Stimulated activated CD4-positive, alpha-beta T cell treated with anti-CD3 and anti-CD28 coated beads, Interleukin-4, amount 100 ng/mL, for 1 hour (primary cell): ENCODE measurements around the gene CHCHD6.

Experiments
- DNase-seq: peaks from one replicate; pipeline ENCODE4 v3.0.0-alpha.2; 2020

Gene CHCHD6

DNA sequence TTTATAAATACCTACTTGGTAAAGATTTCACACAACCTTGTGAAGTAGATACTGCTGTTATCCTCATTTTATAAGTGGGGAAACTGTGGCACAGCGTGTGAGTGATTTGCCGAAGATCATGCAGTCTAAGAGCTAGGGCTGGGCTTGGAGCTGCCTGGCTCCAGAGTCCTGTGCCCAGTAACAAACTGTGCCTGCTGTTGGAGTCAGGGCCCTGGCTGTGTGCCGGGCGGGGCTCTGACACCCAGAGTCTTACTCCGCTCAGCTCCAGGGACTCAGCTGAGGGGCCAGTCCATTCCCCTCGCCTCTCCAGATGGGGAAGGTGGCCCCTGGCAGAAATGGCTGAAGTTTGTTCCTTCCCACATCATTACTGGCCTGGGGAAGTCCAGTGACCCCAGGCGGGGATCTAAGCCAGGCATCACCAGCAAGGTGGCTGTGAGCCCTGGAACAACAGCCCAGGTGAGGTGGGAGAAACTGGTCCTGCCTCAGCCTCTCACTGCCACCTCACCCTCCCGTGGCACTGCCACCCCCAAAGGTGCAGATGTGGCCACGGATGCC, 261.6 kb downstream of the CHCHD6 start:
- no peak for DNase-seq

DNA sequence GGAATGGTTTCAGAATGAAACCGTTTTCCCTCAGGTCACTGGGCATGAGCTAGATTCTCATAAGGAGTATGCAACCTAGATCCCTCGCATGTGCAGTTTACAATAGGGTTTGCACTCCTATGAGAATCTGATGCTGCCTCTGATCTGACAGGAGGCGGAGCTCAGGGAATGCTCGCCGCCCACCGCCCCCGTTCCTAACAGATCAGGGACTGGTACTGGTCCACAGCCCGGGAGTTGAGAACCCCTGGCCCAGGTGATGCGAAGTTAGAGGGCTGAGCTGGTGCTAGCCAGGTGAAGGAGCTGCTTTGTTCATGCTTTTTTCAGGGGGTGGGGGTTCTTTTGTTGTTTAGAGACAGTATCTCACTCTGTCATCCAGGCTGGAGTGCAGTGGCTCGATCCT, 263.3 kb downstream of the CHCHD6 start:
- DNase-seq, result no peak

DNA sequence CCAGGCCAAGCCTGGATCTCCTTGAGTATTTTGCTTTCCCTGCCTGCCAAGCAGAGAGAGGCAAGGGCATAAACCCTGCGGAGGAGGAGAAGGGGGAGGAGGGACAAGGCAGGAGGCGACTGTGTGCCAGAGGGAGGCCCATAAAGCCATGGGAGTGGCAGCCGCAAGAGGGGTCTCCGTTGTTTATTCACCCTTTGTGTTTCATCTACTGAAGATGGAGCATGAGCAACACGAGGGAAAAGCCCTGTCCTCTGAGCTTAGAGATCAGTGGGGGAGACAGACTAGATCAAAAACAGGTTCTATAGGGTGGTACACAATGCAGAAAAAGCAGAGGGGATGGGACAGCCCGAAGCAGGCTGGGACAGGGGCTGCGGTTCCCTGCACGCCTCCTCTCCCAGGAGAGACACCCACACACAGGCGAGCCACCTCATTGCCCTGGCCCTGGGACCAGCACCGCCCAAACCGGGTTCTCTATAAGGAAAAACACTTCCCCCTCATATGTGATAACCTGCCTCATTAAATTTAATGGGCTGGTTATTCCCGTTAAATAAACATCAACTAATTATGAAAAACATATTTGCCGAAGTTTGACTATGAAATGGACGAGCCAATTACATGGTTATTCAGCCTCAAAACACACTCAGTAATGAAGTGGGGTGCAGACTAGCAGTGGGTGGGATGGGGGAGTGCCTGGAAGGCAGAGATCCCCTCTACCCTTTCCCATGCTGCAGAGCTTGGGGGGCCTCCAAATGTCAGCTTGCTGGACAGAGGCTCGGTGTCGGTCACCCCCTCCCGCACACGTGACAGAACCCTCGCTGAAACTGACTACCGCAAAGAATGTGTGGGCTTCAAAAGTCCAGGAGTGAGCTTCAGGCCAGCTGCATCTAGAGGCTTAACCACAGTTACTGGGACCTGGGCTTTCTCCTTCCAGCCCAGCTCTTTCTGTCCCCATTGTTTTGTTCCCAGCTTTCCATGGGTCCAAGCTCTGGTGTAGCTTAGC, 264.7 kb downstream of the CHCHD6 start:
- DNase-seq, result no peak

DNA sequence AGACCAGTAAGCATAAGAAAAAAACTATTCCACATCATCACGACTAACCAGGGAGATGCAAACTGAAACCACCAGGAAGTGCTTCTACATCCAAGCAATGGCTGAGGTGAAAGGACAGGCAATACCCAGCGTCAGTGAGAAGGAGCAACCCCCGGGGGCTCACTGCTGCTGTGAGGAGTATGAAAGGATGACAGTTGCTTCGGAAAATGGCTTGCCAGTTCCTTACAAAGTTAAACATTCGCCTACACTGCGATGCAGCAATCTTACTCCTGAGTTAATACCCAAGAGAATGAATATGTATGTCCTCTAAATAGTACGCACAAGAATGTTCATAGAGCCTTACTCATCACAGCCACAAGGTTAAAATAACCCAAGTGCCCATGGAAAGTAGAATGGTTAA, 265.5 kb downstream of the CHCHD6 start:
- DNase-seq, result no peak

DNA sequence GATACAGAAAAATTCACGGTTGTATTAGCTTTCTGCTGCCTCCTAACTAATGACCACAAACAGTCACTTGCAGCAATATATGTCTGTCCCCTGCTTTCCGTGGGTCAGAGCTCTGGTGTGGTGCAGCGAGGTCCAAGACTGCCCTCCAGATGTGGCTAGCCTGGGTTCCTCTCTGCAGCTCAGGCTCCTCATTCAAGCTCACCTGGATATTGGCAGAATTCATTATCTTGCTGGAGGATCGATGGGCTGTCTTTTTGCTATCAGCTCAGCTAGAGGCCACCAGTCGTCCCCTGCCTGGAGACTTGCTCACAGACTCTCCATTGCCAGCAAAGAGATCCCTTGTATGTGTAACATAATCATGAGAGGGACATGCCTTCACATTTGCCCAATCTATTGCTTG, 266.1 kb downstream of the CHCHD6 start:
- no peak for DNase-seq

DNA sequence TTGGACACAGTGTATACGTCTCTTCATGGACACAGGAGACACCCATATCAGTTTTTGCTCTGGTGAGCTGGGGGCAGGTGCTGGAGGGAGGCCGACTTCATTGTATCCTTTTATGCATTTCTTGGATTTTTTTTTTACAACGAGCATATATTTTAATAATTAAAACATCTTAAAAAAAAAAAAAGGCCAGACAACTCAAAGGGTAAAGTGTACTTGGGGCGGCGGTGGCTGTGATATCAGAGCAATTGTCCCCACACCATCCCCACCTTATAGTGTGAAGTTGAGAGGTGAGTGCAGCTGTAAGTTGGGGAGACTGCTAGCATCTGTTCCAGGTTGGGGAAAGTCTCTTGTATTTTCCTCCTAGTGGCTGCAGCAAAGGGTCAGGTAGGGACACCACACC, 266.9 kb downstream of the CHCHD6 start:
- DNase-seq, result no peak

DNA sequence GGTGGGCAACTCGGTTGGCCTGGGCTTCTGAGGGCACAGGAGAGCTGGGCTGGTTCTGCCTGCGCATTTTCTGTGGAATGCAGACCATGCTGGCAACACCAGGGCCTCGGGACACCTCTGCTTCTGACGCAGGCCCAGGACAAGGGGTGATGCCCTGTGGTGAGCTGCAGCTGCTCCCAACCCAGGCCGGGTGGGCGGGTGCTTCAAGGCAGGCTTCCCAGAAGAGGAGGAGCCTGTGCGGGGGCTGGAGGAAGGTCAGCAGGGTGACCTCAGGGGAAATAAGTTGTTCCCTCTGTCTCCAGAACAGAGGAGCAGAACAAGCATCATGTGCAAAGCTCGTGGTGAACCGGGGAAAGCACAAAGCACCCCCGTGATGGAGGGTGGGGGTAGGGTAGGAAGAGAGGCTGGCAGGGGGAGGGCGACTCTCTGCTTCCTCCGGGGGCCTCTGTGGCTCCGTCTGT, 267.9 kb downstream of the CHCHD6 start:
- DNase-seq, result no peak

DNA sequence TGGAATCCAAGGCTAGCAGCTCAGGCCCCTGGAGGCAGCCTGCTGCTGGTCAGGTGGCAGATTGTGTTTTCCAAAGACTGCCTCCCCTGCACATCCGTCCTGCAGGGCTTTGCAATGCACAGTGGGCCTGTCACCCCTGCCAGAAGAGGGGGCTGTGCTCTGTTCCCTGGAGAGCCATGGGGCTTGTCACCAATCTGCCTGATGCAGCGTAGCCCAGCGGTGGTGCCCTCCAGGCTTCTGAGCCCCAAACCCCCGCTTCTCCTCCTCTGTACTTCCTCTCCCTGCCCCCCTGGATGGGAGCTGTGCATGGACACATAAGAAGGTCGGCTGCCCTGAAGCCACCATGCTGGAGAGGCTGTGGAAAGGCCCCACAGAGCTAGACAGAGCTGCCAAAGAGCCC, 268.8 kb downstream of the CHCHD6 start:
- DNase-seq, result no peak

DNA sequence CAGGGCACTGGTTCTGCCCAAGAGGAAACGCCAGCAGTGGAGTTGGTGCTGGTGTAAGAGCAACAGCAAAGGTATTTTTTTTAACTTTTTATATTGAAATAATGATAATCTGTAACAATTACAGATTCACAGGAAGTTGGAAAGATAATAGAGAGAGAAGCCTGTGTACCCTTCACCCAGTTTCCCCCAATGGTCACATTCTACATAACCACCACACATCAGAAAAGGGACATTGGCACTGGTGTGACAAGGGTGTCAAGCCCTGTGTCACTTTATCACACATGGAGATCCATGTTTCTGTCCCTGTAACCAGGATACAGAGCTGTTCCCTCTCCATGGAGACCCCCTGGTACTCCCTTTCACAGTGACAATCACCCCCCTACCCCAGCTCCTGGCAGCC, 269.8 kb downstream of the CHCHD6 start:
- no peak for DNase-seq

DNA sequence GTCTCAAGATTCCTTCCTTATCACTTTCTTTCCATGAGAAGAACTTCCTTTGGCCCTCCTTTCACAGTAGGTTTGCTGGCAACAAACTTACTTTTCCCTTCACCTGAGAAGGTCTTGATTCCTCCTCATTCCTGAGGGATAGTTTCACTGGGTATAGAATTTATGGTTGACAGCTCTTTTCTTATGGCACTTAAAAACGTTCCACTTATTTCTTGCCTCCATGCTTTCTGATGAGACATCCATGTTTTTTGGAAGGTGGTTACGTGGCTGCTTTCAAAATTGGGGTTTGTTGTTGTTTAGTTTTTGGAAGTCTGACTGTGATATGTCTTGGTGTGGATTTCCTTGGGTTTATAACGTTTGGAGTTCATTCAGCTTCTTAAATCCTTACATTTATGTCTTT, 270.7 kb downstream of the CHCHD6 start:
- no peak for DNase-seq

DNA sequence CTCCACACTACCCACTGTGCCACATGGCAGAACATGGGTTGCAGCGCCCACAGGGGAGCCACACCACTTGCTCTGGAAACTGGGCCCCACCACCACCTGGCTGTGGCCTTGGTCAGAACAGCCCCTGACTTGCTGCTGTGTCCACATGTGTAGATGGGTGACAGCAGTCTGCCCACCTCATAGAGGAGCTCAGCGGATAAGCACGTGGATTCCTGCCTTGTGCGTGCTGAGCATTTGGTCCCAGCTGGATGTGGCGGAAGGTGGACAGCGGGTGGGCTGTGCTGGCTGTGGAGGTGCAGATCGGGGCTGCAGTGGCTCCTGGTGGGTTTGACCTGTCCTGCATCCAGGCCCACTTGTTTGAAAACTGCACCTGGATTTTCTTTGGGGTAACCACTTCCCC, 272.9 kb downstream of the CHCHD6 start:
- DNase-seq, result no peak

DNA sequence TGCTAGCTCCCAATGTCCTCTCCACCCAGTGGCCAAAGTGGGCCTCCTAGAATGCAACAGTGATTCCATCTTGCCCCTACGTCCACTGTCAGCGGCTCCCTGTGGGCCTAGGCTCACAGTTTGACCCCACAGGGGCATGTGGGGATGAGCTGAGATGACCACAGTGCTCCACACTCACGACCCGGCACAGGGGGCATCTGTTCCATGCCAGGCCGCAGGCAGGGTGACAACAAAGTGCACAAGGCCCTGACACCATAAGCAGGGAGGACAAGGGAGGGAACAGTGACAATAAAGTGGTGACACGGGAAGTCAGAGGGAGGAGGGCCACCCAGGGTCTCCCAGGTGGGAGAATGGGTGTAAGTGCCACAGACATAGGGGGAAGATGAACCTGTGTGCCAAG, 273.8 kb downstream of the CHCHD6 start:
- DNase-seq, result no peak

DNA sequence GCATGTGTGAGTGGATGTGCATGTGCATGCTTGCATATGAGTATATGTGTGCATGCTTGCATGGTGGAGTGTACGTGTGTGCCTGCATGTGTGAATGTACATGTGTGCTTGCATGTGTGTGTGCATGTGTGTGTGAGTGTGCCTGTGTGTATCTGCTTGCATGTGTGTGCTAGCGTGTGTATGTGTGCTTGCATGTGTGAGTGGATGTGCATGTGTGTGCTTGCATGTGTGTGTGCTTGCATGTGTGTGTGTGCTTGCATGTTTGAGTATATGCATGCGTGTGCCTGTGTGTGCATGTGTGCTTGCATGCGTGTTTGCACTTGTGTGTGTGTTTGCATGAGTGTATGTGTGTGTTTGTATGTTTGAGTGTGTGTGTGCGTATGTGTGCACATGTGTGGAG, 274.3 kb downstream of the CHCHD6 start:
- no peak for DNase-seq

DNA sequence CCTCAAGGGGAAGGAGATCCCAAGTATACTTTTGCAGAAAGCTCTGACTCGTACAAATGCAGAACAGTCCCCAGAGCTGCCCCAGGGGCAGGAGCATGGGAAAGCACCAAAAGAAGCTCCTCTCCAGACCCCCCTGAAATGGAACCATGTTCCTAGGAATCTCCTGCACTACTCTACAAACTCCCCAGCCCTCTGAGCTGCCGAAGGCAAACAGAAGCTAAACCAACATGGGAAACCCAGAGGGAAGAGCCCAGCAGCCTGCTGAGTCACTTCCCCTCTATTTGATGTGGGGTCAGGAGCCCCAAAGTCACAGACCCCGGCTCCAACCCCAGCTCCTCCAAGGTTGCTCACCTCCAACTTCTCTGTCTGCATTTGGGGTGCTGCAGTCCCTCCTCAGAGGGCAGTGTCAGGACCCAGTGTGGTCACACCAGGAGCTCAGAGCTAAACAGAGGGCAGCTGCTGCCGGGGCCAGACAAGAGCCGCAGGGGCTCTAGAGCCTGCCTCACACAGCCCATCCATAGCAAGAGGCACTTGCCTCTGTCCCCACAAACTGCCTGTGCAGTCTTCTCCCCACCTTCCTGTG, 275.1 kb downstream of the CHCHD6 start:
- no peak for DNase-seq

DNA sequence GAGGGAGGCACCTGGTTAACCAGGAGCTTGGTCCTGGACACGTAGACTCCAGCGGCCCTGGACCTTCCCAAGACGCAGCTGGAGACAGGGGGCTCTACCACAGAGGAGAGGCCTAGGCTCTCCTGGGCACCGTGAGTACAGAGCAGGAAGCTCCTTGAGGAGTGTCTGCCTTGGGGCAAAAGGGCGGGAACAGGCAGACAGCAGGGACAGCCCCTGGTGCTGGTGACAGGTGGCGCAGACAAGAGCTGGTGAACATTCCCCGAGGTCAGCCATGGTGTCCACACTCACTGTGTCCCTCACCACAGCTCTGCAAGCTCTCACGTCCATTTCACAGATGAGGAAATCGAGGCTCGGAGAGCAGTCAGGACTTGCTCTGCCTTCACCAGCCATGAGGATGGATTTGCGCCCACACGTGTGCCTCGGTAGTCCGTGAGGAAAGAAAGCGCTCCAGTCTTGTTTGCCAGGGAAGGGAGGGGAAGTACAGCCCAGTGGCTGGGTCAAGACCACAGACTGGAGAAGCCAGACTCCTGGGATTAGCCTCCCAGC, 276.3 kb downstream of the CHCHD6 start:
- no peak for DNase-seq

DNA sequence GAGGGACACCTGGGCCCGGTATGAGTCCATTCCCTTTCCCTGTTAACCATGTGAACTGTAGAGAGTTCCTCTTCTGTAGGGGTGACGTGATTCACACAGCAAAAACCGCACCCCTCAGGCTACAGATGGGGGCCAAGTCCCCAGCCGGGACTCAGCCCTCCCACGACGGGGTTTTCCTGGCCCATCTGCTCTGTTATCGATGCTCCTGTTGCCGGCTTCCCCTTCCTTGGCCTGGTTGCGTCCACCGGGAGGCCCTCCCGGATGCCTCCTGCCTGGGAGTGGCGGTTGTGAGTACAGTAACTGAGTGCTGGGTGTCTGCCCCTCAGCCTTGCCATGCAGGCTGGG, 278.1 kb downstream of the CHCHD6 start:
- peak; percentile 66 for DNase-seq

DNA sequence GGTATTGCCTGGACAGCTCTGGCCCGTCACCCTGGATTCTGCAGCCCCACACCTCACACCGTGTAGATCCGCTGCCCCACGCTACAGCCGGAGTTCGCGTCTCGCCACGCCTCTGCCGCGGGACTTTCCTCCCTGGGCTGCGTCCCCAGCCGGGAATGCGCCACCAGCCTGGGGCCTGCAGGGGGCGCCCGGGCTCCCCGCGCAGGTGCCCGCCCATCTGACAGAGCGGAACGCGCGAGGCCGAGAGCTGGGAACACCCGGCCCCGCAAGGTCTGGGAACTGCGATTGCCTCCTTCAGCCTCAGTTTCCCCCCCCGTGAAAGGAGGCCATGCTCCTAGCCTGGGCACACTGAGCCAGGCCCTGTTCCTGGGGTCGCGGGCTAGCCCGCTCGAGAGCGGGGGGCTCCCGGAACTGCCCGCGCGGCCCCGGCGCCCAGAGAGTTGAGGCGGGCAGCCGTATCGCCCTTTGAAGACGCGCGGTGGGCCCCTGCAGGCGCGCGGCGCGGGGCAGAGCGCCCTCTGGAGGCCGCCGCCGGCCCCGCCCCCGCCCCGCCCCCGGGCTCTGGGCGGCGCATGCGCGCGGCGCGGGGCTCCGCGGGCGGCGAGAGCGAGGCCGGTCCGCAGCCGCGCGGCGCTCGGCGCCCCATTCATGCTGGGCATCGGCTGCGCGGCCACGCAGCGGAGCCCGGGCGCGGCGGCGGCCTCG, 278.6 kb downstream of the CHCHD6 start, which contains the start of gene PLXNA1:
PLXNA1 (plus strand) TSS at position 645 of the 705 bp plus-strand sequence. CDS start 5,479 bp downstream, outside the sequence.
- peak; percentile 85 for DNase-seq

DNA sequence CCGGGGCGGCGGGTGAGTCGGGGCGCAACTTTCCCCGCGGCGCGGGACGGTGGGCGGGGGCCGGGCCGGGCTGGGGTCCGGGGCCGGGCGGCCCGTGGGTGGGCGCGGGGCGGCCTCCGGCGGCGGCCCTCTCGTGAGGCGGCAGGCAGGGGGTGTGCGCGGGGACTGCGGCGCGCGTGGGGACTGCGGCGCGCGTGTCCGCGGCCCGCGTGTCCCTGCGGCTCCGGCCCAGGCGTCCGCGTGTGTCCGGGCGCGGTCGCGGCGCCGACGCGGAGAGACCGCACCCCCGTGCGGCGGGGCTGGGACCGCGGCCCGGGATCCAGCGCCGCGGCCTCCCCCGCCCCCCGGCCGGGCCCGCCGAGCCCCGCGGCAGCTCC, 279.2 kb downstream of the CHCHD6 start:
- DNase-seq, result peak; percentile 13

DNA sequence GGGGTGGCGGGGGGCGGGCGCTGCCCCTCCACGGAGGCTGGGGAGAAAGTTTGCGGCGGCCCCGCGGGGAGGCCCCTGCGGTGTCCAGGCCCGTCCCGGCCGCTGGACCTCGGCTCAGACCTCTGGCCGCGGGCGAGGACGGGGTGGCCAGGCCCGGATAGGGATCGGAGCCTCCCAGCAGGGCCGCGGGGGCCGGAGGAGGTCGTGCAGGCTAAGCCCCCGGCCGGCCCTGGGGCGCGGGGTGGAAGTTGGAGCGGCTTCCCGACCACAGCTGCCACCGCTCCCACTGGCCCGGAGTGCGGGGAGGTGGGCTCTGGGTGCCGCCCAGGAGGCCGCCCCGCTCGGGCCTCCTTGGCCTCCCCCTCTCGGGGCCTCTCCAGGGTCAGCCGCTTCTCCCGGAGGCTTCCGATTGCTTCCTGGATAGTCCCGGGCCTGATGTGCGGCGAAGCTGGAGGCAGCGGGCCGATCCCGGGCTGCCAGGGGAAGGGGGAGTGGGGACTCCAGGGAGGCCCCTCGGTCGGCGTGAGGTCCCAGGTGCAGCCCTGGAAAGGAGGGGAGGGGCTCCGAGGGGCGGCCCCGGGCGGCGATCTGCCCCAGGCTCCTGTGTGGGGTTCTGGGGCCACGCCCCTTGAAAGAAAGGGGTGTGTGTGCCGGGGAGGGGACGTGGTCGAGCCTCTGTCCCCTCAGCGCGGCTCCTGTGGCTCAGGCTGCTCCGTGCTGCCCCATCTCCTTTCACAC, 279.8 kb downstream of the CHCHD6 start:
- peak; percentile 40 for DNase-seq

DNA sequence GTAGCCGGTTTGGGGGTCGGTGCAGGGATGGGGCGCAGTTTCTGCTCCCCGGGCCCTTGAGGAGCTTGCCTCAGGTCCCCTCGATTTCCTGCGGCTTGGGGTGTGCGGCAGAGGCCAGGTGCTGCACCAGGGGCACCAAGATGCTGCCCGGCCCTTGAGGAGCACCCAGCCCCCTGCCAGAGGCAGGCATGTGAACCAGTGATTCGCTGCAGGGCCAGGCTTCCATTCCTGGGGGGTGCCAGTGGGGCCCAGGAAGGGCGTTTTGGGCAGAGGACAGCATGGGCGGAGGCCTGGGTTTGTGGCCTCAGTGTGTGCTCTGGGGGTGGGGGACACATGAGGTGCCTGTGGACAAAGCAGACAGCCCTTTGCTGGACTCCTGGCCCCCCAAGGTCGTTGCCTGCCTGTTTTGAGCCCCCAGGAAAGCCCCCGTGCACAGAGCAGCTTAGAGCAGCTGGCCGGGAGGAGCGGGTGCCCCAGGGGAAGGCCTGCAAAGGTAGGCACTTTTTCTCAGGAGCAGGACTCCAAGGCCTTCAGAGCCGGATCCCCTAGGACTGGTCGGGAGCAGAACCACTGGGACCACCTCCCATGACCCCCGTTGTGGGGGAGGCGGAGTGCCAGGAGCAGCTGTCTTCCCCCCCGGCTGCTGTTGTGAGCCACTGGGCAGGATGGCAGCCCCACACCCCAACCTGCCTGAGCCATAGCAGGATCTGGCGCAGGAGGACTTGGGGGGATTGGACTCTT, 280.5 kb downstream of the CHCHD6 start:
- DNase-seq, result no peak

DNA sequence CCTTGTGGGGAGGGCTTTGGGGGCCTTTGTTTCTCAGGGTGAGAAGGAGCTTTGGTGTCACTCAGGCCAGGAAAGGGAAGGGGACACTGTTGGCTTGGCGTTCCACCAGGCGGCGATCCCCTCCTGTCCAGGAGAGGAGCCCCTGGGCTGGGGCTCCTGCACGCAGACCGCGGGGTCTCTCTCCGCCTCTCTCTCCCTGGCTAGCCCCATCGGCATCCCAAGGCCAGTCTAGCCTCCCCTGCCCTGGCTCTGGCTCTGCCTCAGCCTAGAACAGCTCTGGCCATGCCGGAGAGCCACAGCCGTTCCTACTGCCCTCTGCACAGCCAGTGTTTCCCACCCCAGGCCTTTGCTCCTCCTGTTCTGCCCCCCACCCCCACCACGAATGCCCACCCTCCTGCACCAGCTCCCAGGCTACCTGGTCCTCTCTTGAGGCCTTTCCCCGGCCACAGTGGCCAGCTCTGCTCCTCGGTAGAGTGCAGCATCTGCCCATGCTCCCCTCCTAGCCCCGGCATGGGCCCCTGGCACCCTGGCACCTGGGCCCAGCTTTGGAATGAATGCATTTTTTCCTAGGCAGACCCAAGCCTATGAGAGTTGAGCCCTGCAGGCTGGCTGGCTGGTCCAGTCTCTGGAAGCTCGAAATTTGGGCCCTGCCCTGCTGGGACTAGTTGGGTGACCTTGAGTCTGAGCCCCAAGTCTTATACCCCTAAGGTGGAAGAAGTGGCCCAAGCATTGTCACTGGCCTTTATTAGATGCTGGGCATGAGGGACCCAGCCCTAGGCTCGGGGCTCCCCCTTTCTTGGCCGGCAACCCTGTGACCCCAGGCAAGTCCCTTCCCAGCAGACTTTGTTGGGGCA, 281.3 kb downstream of the CHCHD6 start:
- DNase-seq, result no peak
